ENCODE measurements around the gene ERAP2.

- TF ChIP-seq POLR2AphosphoS5 (IDR thresholded peaks at IDR 0.05; ENCODE audit: low read depth, low read length) = no peak
- no peak for TF ChIP-seq CTCF (IDR thresholded peaks at IDR 0.05)
- TF ChIP-seq, protein P1, sequence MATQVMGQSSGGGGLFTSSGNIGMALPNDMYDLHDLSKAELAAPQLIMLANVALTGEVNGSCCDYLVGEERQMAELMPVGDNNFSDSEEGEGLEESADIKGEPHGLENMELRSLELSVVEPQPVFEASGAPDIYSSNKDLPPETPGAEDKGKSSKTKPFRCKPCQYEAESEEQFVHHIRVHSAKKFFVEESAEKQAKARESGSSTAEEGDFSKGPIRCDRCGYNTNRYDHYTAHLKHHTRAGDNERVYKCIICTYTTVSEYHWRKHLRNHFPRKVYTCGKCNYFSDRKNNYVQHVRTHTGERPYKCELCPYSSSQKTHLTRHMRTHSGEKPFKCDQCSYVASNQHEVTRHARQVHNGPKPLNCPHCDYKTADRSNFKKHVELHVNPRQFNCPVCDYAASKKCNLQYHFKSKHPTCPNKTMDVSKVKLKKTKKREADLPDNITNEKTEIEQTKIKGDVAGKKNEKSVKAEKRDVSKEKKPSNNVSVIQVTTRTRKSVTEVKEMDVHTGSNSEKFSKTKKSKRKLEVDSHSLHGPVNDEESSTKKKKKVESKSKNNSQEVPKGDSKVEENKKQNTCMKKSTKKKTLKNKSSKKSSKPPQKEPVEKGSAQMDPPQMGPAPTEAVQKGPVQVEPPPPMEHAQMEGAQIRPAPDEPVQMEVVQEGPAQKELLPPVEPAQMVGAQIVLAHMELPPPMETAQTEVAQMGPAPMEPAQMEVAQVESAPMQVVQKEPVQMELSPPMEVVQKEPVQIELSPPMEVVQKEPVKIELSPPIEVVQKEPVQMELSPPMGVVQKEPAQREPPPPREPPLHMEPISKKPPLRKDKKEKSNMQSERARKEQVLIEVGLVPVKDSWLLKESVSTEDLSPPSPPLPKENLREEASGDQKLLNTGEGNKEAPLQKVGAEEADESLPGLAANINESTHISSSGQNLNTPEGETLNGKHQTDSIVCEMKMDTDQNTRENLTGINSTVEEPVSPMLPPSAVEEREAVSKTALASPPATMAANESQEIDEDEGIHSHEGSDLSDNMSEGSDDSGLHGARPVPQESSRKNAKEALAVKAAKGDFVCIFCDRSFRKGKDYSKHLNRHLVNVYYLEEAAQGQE (IDR thresholded peaks at IDR 0.05; ENCODE audit: insufficient read depth in 1 of 2, low read depth in 2 of 2, low read length in 1 of 2) = no peak
- TF ChIP-seq SIN3A (IDR thresholded peaks at IDR 0.05; ENCODE audit: borderline replicate concordance, insufficient read depth, low read depth, low read length) = no peak
- TF ChIP-seq TCF7L2 (IDR thresholded peaks at IDR 0.05; ENCODE audit: low read depth, low read length) = no peak
Measured at GRCh38 chr5:96855031-96855872, 21.0 kb upstream of the ERAP2 start.
